GM12891 (cell line): ENCODE results near the gene EGFR. TPM values are rescaled to one million over a fixed set of nuclear protein-coding genes. Genes with fewer than 3 reads are reported as not detected.

Experiments
- DNase-seq: peaks from one replicate; pipeline ENCODE4 v3.0.0; 2011; ENCODE audit warnings: low spot score; ENCODE audit not compliant: insufficient read length
- FAIRE-seq: peaks from 2 replicates; lab custom pipeline; 2011; peaks lifted over from hg19 to GRCh38; lab: Jason Lieb, UNC
- PAX5 ChIP-seq: IDR thresholded peaks from 2 replicates; pipeline ENCODE4 v1.6.1; 2011; ENCODE audit warnings: low read length, moderate library complexity, mild to moderate bottlenecking; ENCODE audit not compliant: insufficient read depth, severe bottlenecking
- POLR2A ChIP-seq: IDR thresholded peaks from 2 replicates; pipeline ENCODE4 v1.6.1; 2011; ENCODE audit warnings: low read depth, low read length, control low read depth
- POLR2AphosphoS5 ChIP-seq: IDR thresholded peaks from 2 replicates; pipeline ENCODE4 v1.6.1; 2011; ENCODE audit warnings: low read depth, low read length, control low read depth
- POU2F2 ChIP-seq: IDR thresholded peaks from 2 replicates; pipeline ENCODE4 v1.6.1; 2011; ENCODE audit warnings: low read depth, mild to moderate bottlenecking, control low read depth, low read length, moderate library complexity
- SPI1 ChIP-seq: IDR thresholded peaks from 2 replicates; pipeline ENCODE4 v1.6.1; 2011; ENCODE audit warnings: low read depth, low read length, control low read depth
- TAF1 ChIP-seq: IDR thresholded peaks from 2 replicates; pipeline ENCODE4 v1.6.1; 2011; ENCODE audit warnings: low read depth, low read length, control low read depth
- polyA plus RNA-seq: library from polyadenylated mRNA; unstranded; fragments of >200 nt; gene quantifications from one replicate; pipeline ENCODE4 v1.2.1, GENCODE V29; 2012; ENCODE audit warnings: low read depth, missing spikeins, inconsistent platforms; ENCODE audit not compliant: missing spikeins

EGFR gene
- polyA plus RNA-seq, result 0.05 TPM

GRCh38 chr7:55018361-55019190, at the start of gene EGFR:
Gene EGFR (plus strand): TSS chr7:55019017. CDS start chr7:55019278, 261 bp downstream.
- FAIRE-seq (no peak), DNase-seq (peak; percentile 23)
- TF ChIP-seq PAX5, result no peak
- no peak for TF ChIP-seq POLR2AphosphoS5
- no peak for TF ChIP-seq POU2F2
- TF ChIP-seq SPI1, result no peak
- TF ChIP-seq POLR2A, result no peak
- no peak for TF ChIP-seq TAF1

DNA sequence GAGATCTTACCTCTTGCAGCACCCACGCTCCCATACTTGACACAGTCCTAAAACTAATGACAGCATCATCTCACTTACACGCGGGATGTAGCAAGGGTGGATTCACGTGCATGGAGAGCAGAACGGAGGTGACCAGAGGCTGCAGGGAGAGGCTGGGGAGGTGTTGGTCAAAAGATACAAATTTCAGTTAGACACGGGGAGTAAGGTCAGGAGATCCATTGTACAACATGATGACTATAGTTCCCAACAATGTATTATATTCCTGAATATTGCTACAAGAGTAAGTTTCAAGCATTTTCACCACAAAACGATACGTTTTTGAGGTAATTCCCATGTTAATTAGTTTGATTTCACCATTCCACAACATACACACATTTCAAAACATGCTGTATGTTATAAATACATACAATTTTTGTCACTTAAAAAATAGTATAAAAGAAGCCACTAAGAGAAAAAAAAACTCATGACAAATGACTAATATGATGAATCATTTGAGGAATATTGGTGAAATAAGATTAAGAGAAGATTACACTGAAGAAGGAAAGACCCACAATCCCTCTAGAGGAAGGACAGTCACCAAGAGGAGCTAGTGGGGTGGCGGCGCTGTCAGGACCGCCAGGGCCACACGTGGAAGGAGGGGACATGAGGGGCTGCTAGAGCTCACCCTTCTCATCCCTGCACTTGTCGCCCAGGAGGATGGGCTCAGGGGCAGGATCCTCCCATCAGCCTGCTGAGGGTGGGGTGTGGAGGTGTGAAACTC, 49.4 kb upstream of the EGFR start:
- TF ChIP-seq SPI1 (no peak), POU2F2 (no peak), PAX5 (no peak), TAF1 (no peak), POLR2AphosphoS5 (no peak), POLR2A (no peak)
- no peak for DNase-seq
- FAIRE-seq, result no peak

DNA sequence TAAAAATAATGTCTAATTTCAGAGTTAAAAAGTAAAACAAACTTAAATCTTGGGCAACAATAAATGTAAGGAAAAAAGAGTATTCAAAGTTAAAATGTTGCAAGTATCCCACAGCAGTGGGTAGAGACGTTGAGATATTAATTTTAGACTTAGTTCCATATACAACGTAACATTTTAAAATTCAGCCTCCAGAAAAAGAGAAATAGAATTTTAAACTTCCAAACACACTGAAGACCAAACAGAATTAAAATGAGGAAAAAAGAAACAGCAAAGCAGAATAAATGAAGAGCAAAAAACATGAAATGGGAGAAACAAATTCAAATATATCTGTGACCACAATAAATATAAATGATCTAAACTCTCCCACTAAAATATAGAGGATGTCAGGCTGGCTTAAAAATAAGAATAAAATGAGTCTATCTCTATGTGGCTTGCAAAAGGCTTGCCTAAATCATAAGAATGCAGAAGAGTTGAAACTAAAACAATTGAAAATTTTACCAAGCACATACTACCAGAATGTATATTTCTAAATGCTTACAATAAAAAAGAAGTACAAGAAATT, 46.0 kb upstream of the EGFR start:
- TF ChIP-seq SPI1 (no peak), POLR2AphosphoS5 (no peak), POU2F2 (no peak), PAX5 (no peak), POLR2A (no peak), TAF1 (no peak)
- DNase-seq, result no peak
- no peak for FAIRE-seq

GRCh38 chr7:54978364-54979116, 40.3 kb upstream of the EGFR start:
- no peak for FAIRE-seq
- TF ChIP-seq TAF1, result no peak
- no peak for TF ChIP-seq PAX5
- DNase-seq, result no peak

- DNase-seq, result no peak
- FAIRE-seq, result no peak
- TF ChIP-seq POLR2A, result no peak
- no peak for TF ChIP-seq PAX5
- no peak for TF ChIP-seq POU2F2
- TF ChIP-seq SPI1, result no peak
- TF ChIP-seq TAF1, result no peak
- no peak for TF ChIP-seq POLR2AphosphoS5
These were observed 38.3 kb upstream of the EGFR start for GRCh38 chr7:54980521-54980920.

DNA sequence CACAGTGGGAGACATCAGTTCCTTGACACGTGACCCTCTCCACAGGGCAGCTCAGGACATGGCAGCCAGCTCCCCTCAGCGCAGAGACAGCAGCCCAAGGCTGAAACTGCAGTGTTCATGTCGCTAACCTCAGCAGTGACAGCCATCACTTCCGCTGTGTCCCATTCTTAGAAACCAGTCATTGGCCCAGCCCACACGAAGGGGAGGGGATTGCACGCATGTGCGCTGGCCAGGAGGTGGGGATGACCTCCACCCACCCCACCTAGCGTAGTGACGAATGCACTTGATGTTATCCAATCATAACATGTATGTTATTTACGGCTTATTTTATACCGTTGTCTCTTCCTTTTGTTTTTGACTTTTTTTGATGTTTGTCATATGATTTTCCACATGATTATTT, 36.9 kb upstream of the EGFR start:
- FAIRE-seq (no peak), DNase-seq (no peak)
- TF ChIP-seq SPI1 (no peak), POU2F2 (no peak), PAX5 (no peak), POLR2AphosphoS5 (no peak), POLR2A (no peak), TAF1 (no peak)

- DNase-seq (no peak), FAIRE-seq (no peak)
These were observed 33.1 kb upstream of the EGFR start for GRCh38 chr7:54985426-54986330.

GRCh38 chr7:54986716-54987115, 32.1 kb upstream of the EGFR start:
- TF ChIP-seq POU2F2, result no peak
- no peak for TF ChIP-seq POLR2AphosphoS5
- no peak for TF ChIP-seq PAX5
- TF ChIP-seq TAF1, result no peak
- no peak for TF ChIP-seq POLR2A
- no peak for TF ChIP-seq SPI1
- no peak for FAIRE-seq

More at GRCh38 chr7:54985426-54986330, 33.1 kb upstream of the EGFR start:
- TF ChIP-seq TAF1, result no peak
- TF ChIP-seq PAX5, result no peak
- no peak for TF ChIP-seq POLR2A
- no peak for TF ChIP-seq SPI1
- TF ChIP-seq POLR2AphosphoS5, result no peak
- no peak for TF ChIP-seq POU2F2

More at GRCh38 chr7:54986716-54987115, 32.1 kb upstream of the EGFR start:
- no peak for DNase-seq
